HG03571 (cell line): ENCODE results near the gene MRPS15.

Experiments
- ATAC-seq: cut with Tn5 transposase; IDR thresholded peaks from one replicate; pipeline ENCODE4 v1.9.1; 2021; ENCODE audit not compliant: unreplicated experiment

The MRPS15 gene

GRCh38 chr1:36421649-36422048 is 42.5 kb downstream of the MRPS15 start:
- ATAC-seq: no peak

- no peak for ATAC-seq
Observed at GRCh38 chr1:36420836-36421317, 43.3 kb downstream of the MRPS15 start.

- no peak for ATAC-seq
Observed at GRCh38 chr1:36420409-36420808, 43.8 kb downstream of the MRPS15 start.

GRCh38 chr1:36419569-36419968 is 44.6 kb downstream of the MRPS15 start:
- no peak for ATAC-seq

- ATAC-seq: no peak
Observed at GRCh38 chr1:36419140-36419539, 45.0 kb downstream of the MRPS15 start.

- ATAC-seq: no peak
Observed at GRCh38 chr1:36417931-36418330, 46.3 kb downstream of the MRPS15 start.

GRCh38 chr1:36415661-36416326 is 48.4 kb downstream of the MRPS15 start:
- no peak for ATAC-seq

GRCh38 chr1:36414384-36414783 is 49.8 kb downstream of the MRPS15 start:
- no peak for ATAC-seq

- ATAC-seq: no peak
Observed at GRCh38 chr1:36411674-36412648, 52.2 kb downstream of the MRPS15 start.

- ATAC-seq: no peak
Observed at GRCh38 chr1:36408479-36408878, 55.7 kb downstream of the MRPS15 start.

GRCh38 chr1:36406440-36406839 is 57.7 kb downstream of the MRPS15 start:
- ATAC-seq: no peak
